ENCODE results near the gene LUM. TPM values are rescaled to one million over a fixed set of nuclear protein-coding genes. Genes with fewer than 3 reads are reported as not detected.

The LUM gene
- total and polyA plus RNA-seq, 4 donors, result 3.7 to 22.3 (median 13.8) TPM

GRCh38 chr12:91080041-91080440, 31.3 kb downstream of the LUM start:
- H3K27ac ChIP-seq (ENCODE audit: low read depth in 1 of 2, low read length in 2 of 2), result no peak overlapping the region
- no peak overlapping the region for H3K9ac ChIP-seq (ENCODE audit: low read depth in 1 of 2, low read length in 2 of 2)
- H3K4me1 ChIP-seq (ENCODE audit: control insufficient read depth in 4 of 4, insufficient read depth in 4 of 4, low read length in 3 of 4), result no peaks in the 10 kb centered on the region
- H3K4me3 ChIP-seq (ENCODE audit: low read depth in 1 of 3, low read length in 3 of 3), result no peak overlapping the region
- DNase-seq (ENCODE audit: low spot score), result no peak
- H3K9me3 ChIP-seq (ENCODE audit: control insufficient read depth in 4 of 4, low read length in 3 of 4), result no peaks in the 10 kb centered on the region
- TF ChIP-seq RAD21 (IDR thresholded peaks at IDR 0.05) (no peak), RXRA (IDR thresholded peaks at IDR 0.05) (no peak), HNF4A (conservative IDR thresholded peaks at IDR 0.05) (no peak), HNF4G (IDR thresholded peaks at IDR 0.05) (no peak), GABPA (IDR thresholded peaks at IDR 0.05 in 1 of 2, conservative IDR thresholded peaks at IDR 0.05 in 1 of 2) (no peak), CTCF (IDR thresholded peaks at IDR 0.05; ENCODE audit: low read depth, low read length, missing input control) (no peak), YY1 (IDR thresholded peaks at IDR 0.05) (no peak), REST (IDR thresholded peaks at IDR 0.05) (no peak), ZBTB33 (IDR thresholded peaks at IDR 0.05) (no peak), TAF1 (conservative IDR thresholded peaks at IDR 0.05) (no peak), SP1 (IDR thresholded peaks at IDR 0.05) (no peak), ATF3 (IDR thresholded peaks at IDR 0.05) (no peak), EGR1 (IDR thresholded peaks at IDR 0.05; ENCODE audit: low read depth in 2 of 2) (no peak), FOXA2 (IDR thresholded peaks at IDR 0.05) (no peak), NR2F2 (IDR thresholded peaks at IDR 0.05) (no peak), MAX (IDR thresholded peaks at IDR 0.05) (no peak), FOXA1 (IDR thresholded peaks at IDR 0.05) (no peak), JUND (IDR thresholded peaks at IDR 0.05) (no peak)
- 46% methylated on average over 1 of the region's 1 CpG for WGBS
- peaks cover 0 to 10% (median 0%) of the 10 kb centered on the region in 4 donors for H3K27me3 ChIP-seq (ENCODE audit: control insufficient read depth in 4 of 4, insufficient read depth in 4 of 4, low read length in 3 of 4)
- no peaks in the 10 kb centered on the region for H3K36me3 ChIP-seq (ENCODE audit: control insufficient read depth in 4 of 4, insufficient read depth in 3 of 4, low read depth in 1 of 4, low read length in 3 of 4)

All from liver (tissue), 9 donors.